Activated B cell treated with CpG ODN at 0.5 μM for 24 hours (primary cell): ENCODE results near the gene UBR4. TPM values are rescaled to one million over a fixed set of nuclear protein-coding genes. Genes with fewer than 3 reads are reported as not detected.
"Not testable (repeated sequence)": the region's sequence is repeated elsewhere in the genome, so short reads cannot be mapped to it uniquely, and the experiment has no call there.

Experiments
- ATAC-seq: fragments of 200-7000 bp; cut with Tn5 transposase; one replicate; pipeline ENCODE4 v1.10.0; 2021; ENCODE audit warnings: low read depth, mild to moderate bottlenecking, moderate library complexity
- CTCF ChIA-PET: fragments of 350-600 bp; sonication (Branson Sonifier 250); formaldehyde crosslinking; loops from one replicate; lab custom pipeline; 2021; ENCODE audit warnings: antibody characterized with exemption; lab: Charles Lee
- POLR2A ChIA-PET: fragments of 350-600 bp; sonication (Branson Sonifier 250); formaldehyde crosslinking; loops from one replicate; lab custom pipeline; 2021; ENCODE audit warnings: antibody characterized with exemption; lab: Charles Lee
- DNase-seq: peaks from one replicate; pipeline ENCODE4 v3.0.0; 2022
- H3K27ac Mint-ChIP-seq: one replicate; pipeline ENCODE4 v1.8.0; 2020; ENCODE audit warnings: mixed read lengths
- H3K27me3 Mint-ChIP-seq: one replicate; pipeline ENCODE4 v1.8.0; 2021; ENCODE audit warnings: mixed read lengths
- H3K36me3 Mint-ChIP-seq: one replicate; pipeline ENCODE4 v1.8.0; 2021; ENCODE audit warnings: low read depth, mixed read lengths
- H3K4me1 Mint-ChIP-seq: one replicate; pipeline ENCODE4 v1.8.0; 2021; ENCODE audit warnings: mixed read lengths
- H3K4me3 Mint-ChIP-seq: one replicate; pipeline ENCODE4 v1.8.0; 2020; ENCODE audit warnings: mild to moderate bottlenecking, mixed read lengths
- H3K9me3 Mint-ChIP-seq: one replicate; pipeline ENCODE4 v1.8.0; 2020; ENCODE audit warnings: mixed read lengths
- intact Hi-C: fragments of 100-400 bp; cut with micrococcal nuclease; formaldehyde crosslinking; loops from one replicate; pipeline ENCODE4 v1.15.1; 2024
- total RNA-seq: library from RNA; stranded (reverse); gene quantifications from 2 replicates; pipeline ENCODE4 v1.2.3, GENCODE V29; 2022
- TF ChIP-seq, protein P1 (sequence below): fragments of 200-600 bp; IDR thresholded peaks from one replicate; pipeline ENCODE4 v1.8.0; 2022; ENCODE audit warnings: antibody characterized with exemption, mild to moderate bottlenecking

The UBR4 gene
- total RNA-seq, 1 donor from 2014 or later, result 262 TPM

DNA sequence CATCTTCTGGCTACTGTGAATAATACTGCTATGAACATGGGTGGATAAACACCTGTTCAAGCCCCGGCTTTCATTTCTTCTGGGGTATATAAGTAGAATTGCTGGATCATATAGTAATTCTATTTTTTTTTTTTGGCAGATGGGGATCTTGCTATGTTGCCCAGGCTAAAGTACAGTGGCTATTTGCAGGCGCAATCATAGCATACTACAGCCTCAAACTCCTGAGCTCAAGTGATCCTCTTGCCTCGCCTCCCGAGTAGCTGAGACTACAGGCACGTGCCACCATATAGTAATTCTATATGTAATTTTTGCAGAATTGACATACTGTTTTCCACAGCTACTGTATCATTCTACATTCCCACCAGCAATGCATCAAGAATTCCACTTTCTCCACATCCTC is 27.8 kb downstream of the UBR4 start:
- DNase-seq (no peak), ATAC-seq (no peak)
- Mint-ChIP-seq H3K4me3 (no peak overlapping the region), H3K4me1 (no peaks in the 10 kb centered on the region), H3K27ac (no peak overlapping the region), H3K36me3 (peaks cover 92% of the 10 kb centered on the region), H3K9me3 (no peaks in the 10 kb centered on the region), H3K27me3 (no peaks in the 10 kb centered on the region)
- TF ChIP-seq, protein P1, sequence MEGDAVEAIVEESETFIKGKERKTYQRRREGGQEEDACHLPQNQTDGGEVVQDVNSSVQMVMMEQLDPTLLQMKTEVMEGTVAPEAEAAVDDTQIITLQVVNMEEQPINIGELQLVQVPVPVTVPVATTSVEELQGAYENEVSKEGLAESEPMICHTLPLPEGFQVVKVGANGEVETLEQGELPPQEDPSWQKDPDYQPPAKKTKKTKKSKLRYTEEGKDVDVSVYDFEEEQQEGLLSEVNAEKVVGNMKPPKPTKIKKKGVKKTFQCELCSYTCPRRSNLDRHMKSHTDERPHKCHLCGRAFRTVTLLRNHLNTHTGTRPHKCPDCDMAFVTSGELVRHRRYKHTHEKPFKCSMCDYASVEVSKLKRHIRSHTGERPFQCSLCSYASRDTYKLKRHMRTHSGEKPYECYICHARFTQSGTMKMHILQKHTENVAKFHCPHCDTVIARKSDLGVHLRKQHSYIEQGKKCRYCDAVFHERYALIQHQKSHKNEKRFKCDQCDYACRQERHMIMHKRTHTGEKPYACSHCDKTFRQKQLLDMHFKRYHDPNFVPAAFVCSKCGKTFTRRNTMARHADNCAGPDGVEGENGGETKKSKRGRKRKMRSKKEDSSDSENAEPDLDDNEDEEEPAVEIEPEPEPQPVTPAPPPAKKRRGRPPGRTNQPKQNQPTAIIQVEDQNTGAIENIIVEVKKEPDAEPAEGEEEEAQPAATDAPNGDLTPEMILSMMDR, result no peak
- ChIA-PET POLR2A (no interaction called here), CTCF (no interaction called here)
- intact Hi-C loops, result no loop called here

DNA sequence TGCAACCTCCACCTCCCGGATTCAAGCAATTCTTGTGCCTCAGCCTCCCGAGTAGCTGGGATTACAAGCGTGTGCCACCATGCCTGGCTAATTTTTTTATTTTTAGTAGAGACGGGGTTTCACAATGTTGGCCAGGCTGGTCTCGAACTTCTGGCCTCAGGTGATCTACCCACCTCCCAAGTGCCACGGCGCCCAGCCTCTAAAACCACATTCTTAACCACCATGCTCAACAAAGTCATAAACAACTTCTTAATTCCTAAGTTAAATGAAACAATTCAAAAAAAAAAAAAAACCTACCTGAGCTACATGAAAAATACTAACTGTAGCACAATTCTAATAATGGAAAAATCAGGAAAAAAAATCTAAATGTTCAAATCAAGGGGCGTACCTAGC is 29.8 kb downstream of the UBR4 start:
- H3K27me3 Mint-ChIP-seq, H3K9me3 Mint-ChIP-seq, H3K27ac Mint-ChIP-seq, POLR2A ChIA-PET, H3K4me3 Mint-ChIP-seq, H3K4me1 Mint-ChIP-seq, ATAC-seq, DNase-seq: not testable (repeated sequence)
- intact Hi-C loops, result loop anchor here (2.0 kb wide), 1 partner anchor 61 kb away; no protein-coding TSS in a partner anchor
- CTCF ChIA-PET, result interaction anchor here (1.1 to 1.3 kb wide), 2 partner anchors 10 to 61 kb away, joined by 4 to 9 read pairs; no protein-coding TSS in a partner anchor
- peaks cover 92% of the 10 kb centered on the region for H3K36me3 Mint-ChIP-seq

GRCh38 chr1:19179597-19180264 is 30.3 kb downstream of the UBR4 start:
- CTCF ChIA-PET, result interaction anchor here (0.7 to 1.3 kb wide), 4 partner anchors 10 to 471 kb away, joined by 3 to 9 read pairs (median 4); no protein-coding TSS in a partner anchor
- Mint-ChIP-seq H3K36me3 (peaks cover 92% of the 10 kb centered on the region), H3K4me3 (no peak overlapping the region), H3K27ac (no peak overlapping the region), H3K4me1 (no peaks in the 10 kb centered on the region), H3K9me3 (no peaks in the 10 kb centered on the region), H3K27me3 (no peaks in the 10 kb centered on the region)
- POLR2A ChIA-PET, result no interaction called here
- ATAC-seq (no peak), DNase-seq (no peak)
- intact Hi-C loops, result loop anchor here (2.0 kb wide), 1 partner anchor 61 kb away; no protein-coding TSS in a partner anchor
- TF ChIP-seq, protein P1, result no peak

DNA sequence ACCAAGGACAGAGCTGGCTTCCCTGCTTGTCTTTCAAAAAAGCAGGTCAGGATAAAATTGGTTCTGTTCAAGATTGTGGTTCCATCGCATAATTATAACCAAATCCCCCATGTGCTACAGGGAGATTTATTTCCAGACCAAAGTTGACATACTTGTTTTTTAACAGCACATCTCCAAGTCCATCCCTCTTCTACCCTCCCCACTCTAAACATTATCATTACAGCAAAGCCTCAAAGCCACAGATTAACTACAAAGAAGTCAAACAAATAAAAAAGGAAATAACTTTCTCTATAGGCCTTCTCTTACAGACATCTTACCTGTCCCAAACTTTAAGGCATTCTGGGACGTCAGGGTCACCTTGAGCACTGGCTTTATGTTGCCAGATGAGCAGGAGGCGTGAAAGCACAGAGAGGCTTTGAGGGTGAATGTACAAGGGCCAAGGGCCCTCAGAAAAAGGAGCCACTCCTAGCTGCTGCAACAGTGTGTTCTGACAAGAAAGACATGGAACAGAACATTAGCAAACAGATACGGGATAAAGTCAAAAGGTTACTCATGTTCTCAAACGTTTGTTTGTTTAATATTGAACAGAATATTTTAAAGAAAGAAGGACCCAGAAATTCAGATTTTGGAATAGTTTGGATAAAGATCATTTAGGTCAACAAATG is 31.2 kb downstream of the UBR4 start:
- no peaks in the 10 kb centered on the region for H3K9me3 Mint-ChIP-seq
- no peaks in the 10 kb centered on the region for H3K4me1 Mint-ChIP-seq
- ChIA-PET POLR2A (no interaction called here), CTCF (interaction anchor here (0.7 to 1.3 kb wide), 3 partner anchors 12 to 472 kb away, joined by 3 to 9 read pairs (median 5); no protein-coding TSS in a partner anchor)
- H3K27ac Mint-ChIP-seq, result no peak overlapping the region
- no peak overlapping the region for H3K4me3 Mint-ChIP-seq
- TF ChIP-seq, protein P1, result no peak
- H3K27me3 Mint-ChIP-seq, result no peaks in the 10 kb centered on the region
- peaks cover 92% of the 10 kb centered on the region for H3K36me3 Mint-ChIP-seq
- intact Hi-C loops, result no loop called here
- no peak for ATAC-seq
- no peak for DNase-seq

DNA sequence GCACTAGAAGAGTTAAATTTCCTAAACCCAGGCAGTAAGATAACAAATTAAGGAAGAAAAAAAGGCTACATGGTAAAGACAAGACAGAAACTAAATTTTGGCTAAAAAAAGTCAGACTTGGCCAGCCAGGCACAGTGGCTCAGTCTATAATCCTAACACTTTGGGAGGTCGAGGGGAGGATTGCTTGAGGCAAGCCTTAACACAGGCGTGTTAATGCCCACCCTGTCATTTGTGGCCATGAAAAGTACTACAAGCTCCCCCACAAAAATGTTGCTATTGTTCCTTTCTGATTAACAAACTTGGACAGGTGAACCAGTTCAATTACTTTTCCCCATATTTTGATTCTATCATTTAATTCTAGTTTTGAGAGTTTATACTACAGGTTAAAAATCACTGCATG is 32.3 kb downstream of the UBR4 start:
- Mint-ChIP-seq H3K27ac (no peak overlapping the region), H3K4me3 (no peak overlapping the region), H3K4me1 (no peaks in the 10 kb centered on the region), H3K36me3 (peaks cover 92% of the 10 kb centered on the region), H3K9me3 (no peaks in the 10 kb centered on the region), H3K27me3 (no peaks in the 10 kb centered on the region)
- DNase-seq (no peak), ATAC-seq (no peak)
- TF ChIP-seq, protein P1, result no peak
- ChIA-PET POLR2A (no interaction called here), CTCF (no interaction called here)
- intact Hi-C loops, result no loop called here
